Keratinocyte (primary cell): Measurements from ENCODE around the gene CBARP.

Source experiments
- EZH2 ChIP-seq: IDR thresholded peaks from one replicate; pipeline ENCODE4 v1.6.1; 2012; ENCODE audit warnings: inconsistent platforms, mild to moderate bottlenecking, low read length, moderate library complexity
- TF ChIP-seq, protein P1 (sequence below), 3 experiments: IDR thresholded peaks in 1 of 3; conservative IDR thresholded peaks in 1 of 3; optimal IDR thresholded peaks in 1 of 3; 2 replicates in 2 of 3; 3 replicates in 1 of 3; pipeline versions ENCODE3 to v1.5.1; 2011; ENCODE audit warnings: low read length in 3 of 3, mild to moderate bottlenecking in 3 of 3, moderate library complexity in 2 of 3, control low read depth in 1 of 3, inconsistent platforms in 1 of 3; ENCODE audit not compliant: insufficient read depth in 2 of 3; ENCODE audit errors: extremely low read depth in 1 of 3

GRCh38 chr19:1222394-1222793, 15.4 kb downstream of the CBARP start:
- TF ChIP-seq, protein P1, sequence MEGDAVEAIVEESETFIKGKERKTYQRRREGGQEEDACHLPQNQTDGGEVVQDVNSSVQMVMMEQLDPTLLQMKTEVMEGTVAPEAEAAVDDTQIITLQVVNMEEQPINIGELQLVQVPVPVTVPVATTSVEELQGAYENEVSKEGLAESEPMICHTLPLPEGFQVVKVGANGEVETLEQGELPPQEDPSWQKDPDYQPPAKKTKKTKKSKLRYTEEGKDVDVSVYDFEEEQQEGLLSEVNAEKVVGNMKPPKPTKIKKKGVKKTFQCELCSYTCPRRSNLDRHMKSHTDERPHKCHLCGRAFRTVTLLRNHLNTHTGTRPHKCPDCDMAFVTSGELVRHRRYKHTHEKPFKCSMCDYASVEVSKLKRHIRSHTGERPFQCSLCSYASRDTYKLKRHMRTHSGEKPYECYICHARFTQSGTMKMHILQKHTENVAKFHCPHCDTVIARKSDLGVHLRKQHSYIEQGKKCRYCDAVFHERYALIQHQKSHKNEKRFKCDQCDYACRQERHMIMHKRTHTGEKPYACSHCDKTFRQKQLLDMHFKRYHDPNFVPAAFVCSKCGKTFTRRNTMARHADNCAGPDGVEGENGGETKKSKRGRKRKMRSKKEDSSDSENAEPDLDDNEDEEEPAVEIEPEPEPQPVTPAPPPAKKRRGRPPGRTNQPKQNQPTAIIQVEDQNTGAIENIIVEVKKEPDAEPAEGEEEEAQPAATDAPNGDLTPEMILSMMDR (optimal IDR thresholded peaks at IDR 0.05 in 1 of 3, IDR thresholded peaks at IDR 0.05 in 1 of 3, conservative IDR thresholded peaks at IDR 0.05 in 1 of 3; ENCODE audit: extremely low read depth in 1 of 3, insufficient read depth in 2 of 3, low read length in 3 of 3): no peak
- no peak for TF ChIP-seq EZH2
